Endodermal cell (in vitro differentiated cells): ENCODE data around the gene THAP10. TPM values are rescaled to one million over a fixed set of nuclear protein-coding genes. Genes with fewer than 3 reads are reported as not detected.
A peak's percentile ranks its signal among the peaks of the same experiment; 100 is the strongest.

Experiments used
- DNase-seq: peaks from one replicate; pipeline ENCODE4 v3.0.0-alpha.2; 2017
- H3K27ac ChIP-seq: 2 replicates; pipeline ENCODE4 v1.5.1; 2013; ENCODE audit warnings: mild to moderate bottlenecking, low read depth, low read length, moderate library complexity
- H3K27me3 ChIP-seq: 2 replicates; pipeline ENCODE4 v1.6.1; 2013; ENCODE audit warnings: mild to moderate bottlenecking, low read length, moderate library complexity; ENCODE audit not compliant: insufficient read depth, control insufficient read depth, poor library complexity, severe bottlenecking
- H3K36me3 ChIP-seq: 2 replicates; pipeline ENCODE4 v1.7.0; 2013; ENCODE audit warnings: mild to moderate bottlenecking, low read length, moderate library complexity; ENCODE audit not compliant: control insufficient read depth, insufficient read depth
- H3K4me1 ChIP-seq: one replicate; pipeline ENCODE4 v1.7.0; 2013; ENCODE audit warnings: low read length; ENCODE audit not compliant: control insufficient read depth, insufficient read depth
- H3K4me3 ChIP-seq: 2 replicates; pipeline ENCODE4 v1.5.1; 2013; ENCODE audit warnings: mild to moderate bottlenecking, low read length, moderate library complexity
- H3K9ac ChIP-seq: 2 replicates; pipeline ENCODE4 v1.6.1; 2013; ENCODE audit warnings: mild to moderate bottlenecking, low read length, moderate library complexity; ENCODE audit not compliant: poor library complexity, severe bottlenecking; ENCODE audit errors: extremely low read depth
- H3K9me3 ChIP-seq: 2 replicates; pipeline ENCODE4 v1.6.1; 2013; ENCODE audit warnings: mild to moderate bottlenecking, low read length, moderate library complexity; ENCODE audit not compliant: control insufficient read depth
- H3K27ac Mint-ChIP-seq: 2 replicates; pipeline ENCODE4 v1.8.0; 2020; ENCODE audit warnings: mixed read lengths
- H3K27me3 Mint-ChIP-seq: 2 replicates; pipeline ENCODE4 v1.8.0; 2021; ENCODE audit warnings: mild to moderate bottlenecking, mixed read lengths; ENCODE audit not compliant: insufficient read depth
- H3K36me3 Mint-ChIP-seq: 2 replicates; pipeline ENCODE4 v1.8.0; 2020; ENCODE audit warnings: low read depth, mixed read lengths
- H3K4me1 Mint-ChIP-seq: 2 replicates; pipeline ENCODE4 v1.8.0; 2020; ENCODE audit warnings: mixed read lengths
- H3K4me3 Mint-ChIP-seq: 2 replicates; pipeline ENCODE4 v1.8.0; 2020; ENCODE audit warnings: mild to moderate bottlenecking, moderate library complexity, mixed read lengths
- H3K9me3 Mint-ChIP-seq: 2 replicates; pipeline ENCODE4 v1.8.0; 2020; ENCODE audit warnings: mild to moderate bottlenecking, mixed read lengths
- WGBS, 2 experiments: methylation state at CpG; one replicate each; pipeline versions ENCODE4 v1.1.5 to v1.1.7; 2013; ENCODE audit warnings: missing lambda C conversion rate in 2 of 2, mixed read lengths in 1 of 2; ENCODE audit not compliant: insufficient coverage in 1 of 2, insufficient read length in 1 of 2; 5-methylcytosine and 5-hydroxymethylcytosine counted together
- total RNA-seq, 2 donors: library from RNA; stranded (reverse); fragmentation: NEBNext Ultra II Directional in 1 of 2; extraction: Animal tissue kit (Norgen Biotek cat#: 25700) in 1 of 2; gene quantifications; 2 replicates in 1 of 2; 3 replicates in 1 of 2; pipeline ENCODE4 v1.2.1, GENCODE V29; 2021
- TF ChIP-seq, protein P1 (sequence below): fragments of 200-600 bp; sonication (generic); conservative IDR thresholded peaks from 2 replicates; pipeline ENCODE4 v1.5.0; 2021; ENCODE audit warnings: antibody characterized with exemption, mild to moderate bottlenecking

Gene THAP10
- total RNA-seq, 2 donors from 2014 or later: 2.4 to 6.1 TPM

DNA sequence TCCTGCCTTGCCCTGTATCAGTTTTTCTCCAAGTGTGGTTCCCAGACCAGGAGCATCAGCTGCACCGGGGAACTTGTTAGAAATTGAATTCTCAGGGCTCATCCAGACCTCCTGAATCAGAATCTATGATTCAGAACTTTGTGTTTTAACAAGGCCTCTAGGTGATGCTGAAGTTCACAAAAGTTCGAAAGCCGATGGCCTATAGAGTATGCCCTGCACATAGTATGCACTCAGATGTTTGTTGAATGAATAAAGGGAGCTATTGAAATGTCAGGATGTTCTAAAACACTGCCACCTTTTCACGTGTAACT lies 37.6 kb downstream of the THAP10 start:
- H3K4me1 ChIP-seq: no peaks in the 10 kb centered on the region
- H3K4me1 Mint-ChIP-seq: peaks cover 15% of the 10 kb centered on the region
- H3K36me3 ChIP-seq: peaks cover 14% of the 10 kb centered on the region
- H3K9ac ChIP-seq: peak overlapping the region; percentile 45
- H3K9me3 Mint-ChIP-seq: no peaks in the 10 kb centered on the region
- H3K27ac ChIP-seq: no peak overlapping the region
- peak overlapping the region; percentile 85 for H3K4me3 ChIP-seq
- H3K4me3 Mint-ChIP-seq: peak overlapping the region; percentile 78
- H3K27me3 ChIP-seq: no peaks in the 10 kb centered on the region
- DNase-seq: no peak
- H3K27me3 Mint-ChIP-seq: peaks cover 8% of the 10 kb centered on the region
- H3K27ac Mint-ChIP-seq: peak overlapping the region; percentile 70
- TF ChIP-seq, protein P1, sequence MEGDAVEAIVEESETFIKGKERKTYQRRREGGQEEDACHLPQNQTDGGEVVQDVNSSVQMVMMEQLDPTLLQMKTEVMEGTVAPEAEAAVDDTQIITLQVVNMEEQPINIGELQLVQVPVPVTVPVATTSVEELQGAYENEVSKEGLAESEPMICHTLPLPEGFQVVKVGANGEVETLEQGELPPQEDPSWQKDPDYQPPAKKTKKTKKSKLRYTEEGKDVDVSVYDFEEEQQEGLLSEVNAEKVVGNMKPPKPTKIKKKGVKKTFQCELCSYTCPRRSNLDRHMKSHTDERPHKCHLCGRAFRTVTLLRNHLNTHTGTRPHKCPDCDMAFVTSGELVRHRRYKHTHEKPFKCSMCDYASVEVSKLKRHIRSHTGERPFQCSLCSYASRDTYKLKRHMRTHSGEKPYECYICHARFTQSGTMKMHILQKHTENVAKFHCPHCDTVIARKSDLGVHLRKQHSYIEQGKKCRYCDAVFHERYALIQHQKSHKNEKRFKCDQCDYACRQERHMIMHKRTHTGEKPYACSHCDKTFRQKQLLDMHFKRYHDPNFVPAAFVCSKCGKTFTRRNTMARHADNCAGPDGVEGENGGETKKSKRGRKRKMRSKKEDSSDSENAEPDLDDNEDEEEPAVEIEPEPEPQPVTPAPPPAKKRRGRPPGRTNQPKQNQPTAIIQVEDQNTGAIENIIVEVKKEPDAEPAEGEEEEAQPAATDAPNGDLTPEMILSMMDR: peak; percentile 14
- peaks cover 19% of the 10 kb centered on the region for H3K36me3 Mint-ChIP-seq
- no peaks in the 10 kb centered on the region for H3K9me3 ChIP-seq
- 56 to 57% methylated on average over 4 of the region's 4 CpGs for WGBS, 2 experiments

DNA sequence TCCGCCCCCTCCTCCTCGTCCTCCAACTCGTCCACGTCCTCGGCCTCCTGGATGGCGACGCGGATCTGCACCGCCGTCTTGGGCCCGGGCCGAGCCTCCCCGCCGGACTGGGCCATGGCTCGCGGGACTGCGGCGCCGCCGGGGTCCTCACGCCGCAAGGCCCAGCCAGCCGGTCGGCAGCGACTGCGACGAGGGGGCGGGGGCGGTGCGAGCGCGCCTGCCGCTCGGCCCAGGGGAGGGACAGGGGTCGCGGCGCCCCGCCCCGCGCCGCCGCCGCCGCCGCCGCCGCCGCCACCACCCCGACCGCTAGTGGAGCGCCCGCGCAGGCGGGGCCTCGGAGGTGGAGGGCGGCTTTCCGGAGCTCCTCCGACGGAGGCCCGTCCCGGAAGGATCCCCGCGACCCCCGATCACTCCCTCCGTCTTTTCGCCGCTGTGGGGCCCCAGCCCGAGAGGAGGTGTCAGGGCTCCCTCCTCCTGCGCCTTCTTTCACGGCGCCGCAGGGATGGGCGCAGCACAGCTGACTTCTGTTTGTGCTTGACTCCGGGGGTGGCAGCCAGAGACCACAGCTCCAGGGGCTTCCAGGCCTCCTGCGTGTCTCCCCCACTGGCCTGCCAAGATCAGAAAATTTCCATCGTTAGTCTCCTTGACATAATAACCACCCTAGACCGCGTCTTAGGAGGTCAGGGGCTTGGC lies 38.1 kb downstream of the THAP10 start, which contains the start of gene LARP6:
LARP6 (minus strand) TSS at position 185 of the 693 bp plus-strand sequence; CDS start at position 116, 69 bp downstream.
- TF ChIP-seq, protein P1: no peak
- peaks cover 14% of the 10 kb centered on the region for H3K36me3 ChIP-seq
- H3K4me1 Mint-ChIP-seq: peaks cover 15% of the 10 kb centered on the region
- peak within 1 kb of the TSS; percentile 78 for H3K4me3 Mint-ChIP-seq
- H3K9me3 ChIP-seq: no peaks in the 10 kb centered on the region
- peak within 1 kb of the TSS; percentile 45 for H3K9ac ChIP-seq
- H3K4me3 ChIP-seq: peak within 1 kb of the TSS; percentile 87
- H3K36me3 Mint-ChIP-seq: peaks cover 19% of the 10 kb centered on the region
- 1 to 3% methylated on average over 7 to 78 of the region's 78 CpGs for WGBS, 2 experiments
- H3K27ac Mint-ChIP-seq: peak within 1 kb of the TSS; percentile 80
- no peaks in the 10 kb centered on the region for H3K9me3 Mint-ChIP-seq
- peaks cover 8% of the 10 kb centered on the region for H3K27me3 Mint-ChIP-seq
- DNase-seq: peak; percentile 87
- H3K27ac ChIP-seq: no peak within 1 kb of the TSS
- H3K27me3 ChIP-seq: no peaks in the 10 kb centered on the region
- H3K4me1 ChIP-seq: no peaks in the 10 kb centered on the region

DNA sequence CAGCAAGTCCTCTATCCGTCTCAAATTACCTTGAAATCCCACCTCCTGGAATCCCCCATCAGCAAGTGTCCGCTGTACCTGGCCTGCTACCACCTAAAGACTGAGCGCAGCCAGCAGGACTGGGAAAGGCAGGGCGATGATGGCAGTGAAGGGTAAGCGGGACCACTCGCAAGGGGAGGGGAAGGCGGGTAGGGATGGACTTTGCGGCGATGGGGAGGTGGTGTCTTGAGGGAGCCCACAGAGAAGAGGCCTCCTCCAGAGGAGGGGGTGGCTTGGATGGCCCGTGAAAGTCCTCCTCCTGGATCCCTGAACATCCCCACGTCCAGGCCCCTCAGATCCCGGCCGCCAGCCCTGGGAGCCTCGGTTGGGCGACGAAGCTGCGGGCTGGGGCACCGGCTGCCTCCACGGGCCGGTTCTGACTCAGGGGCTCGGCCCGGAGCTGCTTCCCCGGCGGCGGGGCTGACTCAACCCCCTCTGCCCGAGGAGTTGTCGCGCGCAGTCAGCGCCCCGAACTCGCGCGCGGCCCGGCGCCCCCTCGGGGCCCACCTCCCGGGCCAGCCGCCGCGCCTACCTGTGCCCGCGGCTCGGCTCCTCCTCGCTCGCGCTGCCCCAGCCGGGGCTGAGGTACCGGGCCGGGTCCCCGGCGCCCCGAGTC lies 38.8 kb downstream of the THAP10 start:
- peak overlapping the region; percentile 78 for H3K4me3 Mint-ChIP-seq
- H3K36me3 Mint-ChIP-seq: peaks cover 19% of the 10 kb centered on the region
- Histone ChIP-seq H3K9me3 (no peaks in the 10 kb centered on the region), H3K4me1 (no peaks in the 10 kb centered on the region), H3K27ac (no peak overlapping the region), H3K9ac (peak overlapping the region; percentile 38), H3K36me3 (peaks cover 14% of the 10 kb centered on the region), H3K4me3 (peak overlapping the region; percentile 87), H3K27me3 (no peaks in the 10 kb centered on the region)
- H3K9me3 Mint-ChIP-seq: no peaks in the 10 kb centered on the region
- peak; percentile 90 for DNase-seq
- peaks cover 8% of the 10 kb centered on the region for H3K27me3 Mint-ChIP-seq
- TF ChIP-seq, protein P1: no peak
- 0% methylated on average over 18 to 54 of the region's 54 CpGs for WGBS, 2 experiments
- peak overlapping the region; percentile 80 for H3K27ac Mint-ChIP-seq
- peaks cover 15% of the 10 kb centered on the region for H3K4me1 Mint-ChIP-seq
